ENCODE measurements around the gene ZBTB20.

Gene ZBTB20

DNA sequence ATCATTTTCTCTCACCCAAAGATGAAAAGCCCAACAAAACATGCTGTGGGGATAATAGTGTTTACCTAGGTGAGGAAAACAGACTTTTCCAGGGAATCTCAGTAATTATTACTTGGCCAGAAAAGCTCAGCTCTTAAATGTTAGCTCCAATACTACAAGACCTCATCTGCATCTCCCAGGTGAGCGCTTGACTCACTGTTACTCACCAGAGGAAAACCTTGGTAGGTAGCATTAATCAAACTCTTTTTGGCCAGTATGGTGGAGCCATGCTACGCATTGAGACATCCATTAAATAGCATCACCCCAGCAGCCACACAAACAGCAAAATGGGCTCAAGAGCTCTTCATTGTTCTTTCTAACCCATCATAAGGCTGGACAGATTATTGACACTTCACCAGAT is 754.3 kb downstream of the ZBTB20 start:
- no peak for DNase-seq

DNA sequence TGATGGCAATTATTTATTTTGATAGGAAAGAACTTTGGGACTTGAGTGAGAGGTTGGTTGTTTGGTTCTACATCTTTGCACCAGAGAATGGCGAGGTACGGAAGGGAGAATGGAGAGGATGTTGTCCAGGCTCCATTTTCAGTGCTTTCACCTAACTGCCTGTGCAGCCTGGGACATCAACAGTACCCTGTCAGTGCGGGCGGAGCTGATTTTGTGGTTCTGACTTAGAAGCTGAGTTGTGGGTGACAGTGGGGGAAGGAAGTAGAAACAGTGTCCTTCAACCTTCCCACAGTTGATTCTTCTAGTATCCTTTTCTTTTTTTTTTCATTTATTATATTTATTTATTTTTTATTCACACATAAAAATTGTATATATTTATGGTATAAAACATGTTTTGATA is 757.9 kb downstream of the ZBTB20 start:
- DNase-seq = no peak

DNA sequence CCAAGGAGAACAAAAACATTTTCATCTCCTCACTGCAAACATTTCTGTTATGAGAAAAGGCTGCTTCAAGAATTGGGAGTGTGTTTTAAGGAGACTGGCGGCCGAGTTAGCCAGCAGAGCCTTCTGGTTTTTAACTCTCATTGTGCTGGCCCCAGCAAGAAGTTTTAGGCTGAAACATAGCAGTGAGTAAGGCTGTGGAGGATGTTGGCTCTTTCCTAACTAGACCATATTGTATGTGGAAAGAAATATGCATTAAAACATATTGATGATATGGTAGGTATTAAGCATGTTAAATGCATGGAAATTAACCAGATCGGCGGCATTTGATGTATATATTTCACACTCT is 762.6 kb downstream of the ZBTB20 start:
- DNase-seq = no peak

DNA sequence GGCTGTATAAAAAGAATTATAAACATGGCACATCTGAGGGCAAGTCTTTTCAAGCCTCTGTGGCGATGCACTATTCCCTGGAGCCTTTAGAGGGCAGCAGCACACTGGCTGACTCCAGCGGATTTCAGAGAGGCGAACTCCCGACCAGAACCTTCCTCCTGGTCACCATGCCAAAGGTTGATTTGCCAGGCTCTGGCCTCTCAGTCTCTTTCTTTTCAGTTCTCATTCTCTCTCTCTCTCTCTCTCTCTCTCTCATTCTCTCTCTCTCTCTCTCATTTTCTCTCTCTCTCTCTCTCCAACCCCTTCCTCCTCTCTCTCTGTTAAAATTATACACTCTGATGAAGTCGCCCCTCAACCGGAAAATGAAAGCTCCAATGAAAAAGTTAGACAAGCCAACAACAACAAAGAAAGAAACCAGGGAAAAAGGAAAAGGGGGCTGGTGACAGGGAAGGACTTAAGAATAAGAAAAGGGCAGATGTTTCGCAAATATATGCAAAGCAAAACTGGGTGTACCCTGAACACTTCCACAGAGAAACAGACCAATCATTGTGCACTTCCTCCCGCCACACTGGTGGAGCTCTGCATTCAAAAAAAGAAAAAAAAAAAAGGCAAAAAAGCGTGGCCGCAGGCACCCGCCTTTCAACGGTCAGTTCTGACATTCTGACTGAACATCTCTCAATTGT is 763.1 kb downstream of the ZBTB20 start:
- DNase-seq = peak; percentile 78

DNA sequence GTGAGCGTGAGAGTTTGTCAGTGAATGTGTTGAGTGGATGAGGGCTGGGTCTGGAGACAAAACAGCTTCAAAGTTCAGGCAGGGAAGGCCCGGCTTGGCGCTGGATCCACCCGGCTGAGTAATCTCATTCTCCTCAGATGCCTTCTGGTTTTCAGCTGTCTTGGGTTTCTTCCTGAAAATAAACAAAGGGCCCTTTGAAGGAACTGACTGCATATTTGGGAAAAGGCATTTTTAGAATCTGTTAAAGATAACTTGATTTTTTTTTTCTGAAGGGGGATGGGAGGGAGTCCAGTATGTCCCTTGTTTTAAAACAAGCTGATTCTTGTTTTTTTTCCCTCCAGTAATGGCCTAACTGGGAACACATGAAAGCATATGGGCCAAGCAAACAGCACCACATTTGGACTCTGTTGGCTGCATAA is 766.8 kb downstream of the ZBTB20 start:
- DNase-seq = no peak

DNA sequence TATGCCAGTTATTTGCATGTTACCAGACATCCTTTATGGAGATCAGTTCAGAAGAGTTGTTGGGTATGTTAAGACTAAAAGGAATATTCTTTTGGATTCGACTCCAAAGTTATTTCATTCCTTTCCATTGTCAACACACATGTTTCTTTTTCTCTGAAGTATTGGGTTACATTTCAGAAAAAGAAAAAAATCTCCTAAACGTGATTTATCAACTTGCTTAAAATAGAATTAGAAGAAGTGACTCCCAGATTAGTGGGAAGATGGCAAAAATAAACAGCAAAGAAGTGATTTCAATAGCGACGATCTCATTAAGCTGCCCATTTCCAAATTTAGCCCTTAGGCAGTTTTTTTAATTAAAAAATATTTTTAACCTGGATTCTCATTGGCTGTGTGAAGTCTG is 767.8 kb downstream of the ZBTB20 start:
- DNase-seq = no peak

DNA sequence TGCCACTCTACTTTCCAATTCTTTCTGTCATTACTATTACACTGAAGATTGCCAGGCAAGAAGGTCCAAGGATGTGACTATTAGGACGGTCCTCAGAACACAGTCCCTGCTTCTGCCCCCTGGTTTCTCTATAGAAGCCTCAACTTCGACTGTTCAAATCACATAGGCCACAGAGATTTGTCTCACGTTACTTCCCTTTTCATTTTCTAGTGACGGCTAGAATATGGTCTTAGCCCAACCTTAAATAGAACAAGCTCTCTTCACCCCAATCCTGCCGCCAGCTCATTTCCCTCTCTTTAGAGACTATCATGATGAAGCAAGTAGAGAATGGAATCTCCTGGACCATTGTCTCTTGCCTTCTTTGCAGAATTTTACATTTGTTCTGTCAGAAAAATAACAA is 768.3 kb downstream of the ZBTB20 start:
- DNase-seq = no peak

DNA sequence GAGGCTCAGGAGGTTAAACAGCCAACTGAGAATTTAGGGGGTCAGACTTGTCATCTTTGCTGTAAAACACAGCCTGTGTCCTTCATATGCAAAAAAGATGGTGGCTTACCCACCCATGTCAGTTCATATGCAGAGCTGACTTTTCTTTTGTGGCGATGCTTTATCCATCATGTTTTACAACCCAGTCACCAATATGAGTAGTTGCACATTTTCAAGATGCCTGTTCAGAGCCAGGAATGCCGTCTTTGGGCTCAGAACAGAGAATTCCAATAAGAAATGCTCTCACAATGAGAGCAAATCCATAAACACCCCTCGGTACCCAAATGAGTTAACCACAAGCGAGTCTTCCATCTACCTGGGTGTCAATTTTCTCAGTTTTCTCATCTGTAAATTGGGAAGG is 769.7 kb downstream of the ZBTB20 start:
- no peak for DNase-seq

DNA sequence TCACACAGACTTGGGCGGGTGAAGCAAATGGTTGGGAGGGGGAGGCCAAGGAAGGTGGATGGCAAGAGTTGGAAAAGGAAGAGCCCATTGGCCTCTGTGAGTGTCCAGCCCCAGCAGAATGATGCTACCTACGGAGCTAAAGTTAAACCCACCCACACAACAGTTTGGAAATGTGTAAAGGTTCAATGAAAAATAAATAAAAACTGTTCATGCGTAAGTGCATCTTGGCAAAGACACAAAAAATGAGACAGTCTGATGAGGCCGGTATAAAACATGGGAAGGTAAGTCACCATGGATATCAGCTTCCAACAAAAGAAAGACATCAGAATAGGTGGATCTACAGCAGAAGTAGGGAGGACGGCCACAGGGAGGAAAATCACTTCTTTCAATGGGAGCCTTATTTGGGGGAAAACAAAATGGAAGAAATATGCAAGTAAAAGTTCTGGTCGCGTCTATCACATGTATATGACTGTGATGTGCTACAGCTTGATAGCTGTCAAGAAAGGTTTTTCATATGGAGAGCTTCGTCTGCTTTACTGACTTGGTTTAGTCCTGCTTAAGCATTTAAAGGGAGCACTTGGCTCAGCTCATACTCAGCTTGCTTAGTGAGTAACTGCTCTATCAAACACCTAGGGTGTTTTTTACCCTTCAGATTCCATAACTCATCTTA is 770.4 kb downstream of the ZBTB20 start:
- no peak for DNase-seq

DNA sequence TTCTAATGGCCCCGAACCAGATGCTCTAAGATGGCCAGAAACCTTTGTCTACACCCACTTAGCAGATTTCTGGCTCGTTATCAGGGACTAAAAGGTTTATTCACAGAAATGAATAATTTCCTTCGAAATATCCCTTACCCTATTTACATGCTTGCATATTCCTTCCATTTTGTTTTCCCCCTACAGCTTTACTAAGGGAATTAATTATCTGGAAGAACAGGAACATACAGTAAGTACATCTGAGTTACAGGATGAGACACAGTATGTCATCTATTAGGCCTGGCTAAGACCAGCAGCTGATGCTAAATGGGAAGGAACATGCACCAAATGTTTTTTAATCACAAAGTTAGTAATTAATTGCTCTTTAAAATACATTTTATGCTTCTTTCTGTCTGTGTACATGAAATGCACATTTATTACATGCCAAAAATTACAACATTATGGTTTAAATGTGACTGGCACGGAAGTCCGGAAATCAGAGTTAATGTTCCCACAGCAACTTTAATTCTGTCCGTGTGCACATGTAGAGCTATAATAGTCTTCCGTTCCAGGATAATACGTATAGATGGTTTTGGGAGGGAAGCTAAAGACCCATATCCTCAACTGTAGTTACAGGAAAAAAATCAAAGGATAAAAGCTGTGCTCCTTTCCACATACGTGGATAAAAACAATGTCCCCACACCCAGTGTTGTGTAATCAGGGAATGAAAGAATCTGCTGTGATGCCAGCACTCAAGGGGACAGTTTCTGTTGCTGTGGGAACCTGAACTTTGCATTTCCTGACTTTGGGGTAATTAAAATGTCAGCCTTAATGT is 771.3 kb downstream of the ZBTB20 start:
- no peak for DNase-seq

DNA sequence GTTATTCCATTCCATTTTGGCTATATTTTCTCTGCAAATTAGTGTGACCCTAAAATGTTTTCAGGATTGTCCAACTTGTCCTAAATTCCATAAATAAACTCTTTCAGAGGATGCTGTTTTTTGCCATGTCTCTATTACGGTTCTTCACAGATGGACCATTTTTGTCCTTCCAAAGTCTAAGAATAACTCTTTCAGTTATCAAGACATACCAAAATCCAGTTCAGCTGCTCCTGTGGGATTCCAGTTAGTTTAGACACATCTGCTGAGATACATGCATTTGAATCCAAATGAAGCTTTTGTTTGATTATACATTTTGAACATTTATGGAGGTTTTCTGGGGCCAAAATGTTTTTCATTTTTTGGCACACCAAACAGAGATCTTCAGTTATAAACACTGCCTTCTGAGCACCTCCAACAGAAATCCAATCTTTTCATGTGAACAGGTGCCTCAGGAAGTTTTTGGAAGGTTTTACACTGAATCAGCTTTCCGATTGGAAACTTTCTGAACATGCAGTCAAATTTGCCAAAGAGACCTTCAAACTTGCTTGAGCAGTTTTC is 772.6 kb downstream of the ZBTB20 start:
- no peak for DNase-seq

DNA sequence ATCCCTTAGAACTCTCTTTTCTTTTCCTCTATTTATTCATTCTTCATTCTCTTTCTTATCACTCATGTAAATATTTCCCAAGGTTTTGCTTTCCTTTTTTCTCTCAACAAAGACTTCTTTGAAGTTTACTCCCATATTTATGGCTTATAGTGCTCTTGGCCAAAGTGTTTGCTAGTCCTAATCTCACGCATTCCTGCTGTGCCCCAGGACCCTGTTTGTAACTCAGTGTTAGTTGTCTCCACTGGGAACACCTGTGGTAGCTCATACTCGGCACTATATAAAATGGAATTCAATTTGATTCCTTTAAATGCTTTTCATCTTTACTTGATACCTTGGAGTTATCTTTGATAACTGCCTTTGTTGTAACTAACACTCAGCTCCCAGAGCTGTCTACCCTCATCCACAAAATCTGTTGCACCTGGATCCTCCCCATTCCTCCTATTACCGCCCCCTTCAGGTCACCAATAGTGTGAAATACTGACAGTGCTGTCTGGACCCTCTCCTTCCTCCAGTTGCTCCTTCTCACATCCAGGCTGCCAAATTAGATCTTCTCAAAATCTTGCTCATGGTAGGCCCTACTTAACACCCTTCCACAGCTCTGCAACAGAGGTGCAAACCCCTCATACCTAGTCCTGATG is 776.4 kb downstream of the ZBTB20 start:
- DNase-seq = no peak

DNA sequence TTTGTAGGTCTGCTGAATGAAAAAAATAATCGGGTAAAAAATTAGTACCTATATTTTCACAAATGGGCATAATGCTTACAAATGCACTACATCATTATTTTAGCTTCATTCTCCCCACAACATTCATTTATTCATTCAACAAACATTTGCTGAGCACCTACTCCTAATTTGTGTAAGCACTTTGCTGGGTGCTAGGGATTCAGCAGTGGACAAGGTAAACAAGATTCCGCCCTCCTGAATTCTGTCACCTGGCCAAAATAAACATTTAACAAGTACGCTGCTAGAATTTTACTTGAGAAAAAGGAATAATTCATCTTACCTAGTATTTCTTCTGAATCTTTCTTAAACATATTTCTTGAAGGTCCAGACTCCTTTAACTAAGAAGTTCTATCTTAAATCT is 781.2 kb downstream of the ZBTB20 start:
- DNase-seq = no peak

DNA sequence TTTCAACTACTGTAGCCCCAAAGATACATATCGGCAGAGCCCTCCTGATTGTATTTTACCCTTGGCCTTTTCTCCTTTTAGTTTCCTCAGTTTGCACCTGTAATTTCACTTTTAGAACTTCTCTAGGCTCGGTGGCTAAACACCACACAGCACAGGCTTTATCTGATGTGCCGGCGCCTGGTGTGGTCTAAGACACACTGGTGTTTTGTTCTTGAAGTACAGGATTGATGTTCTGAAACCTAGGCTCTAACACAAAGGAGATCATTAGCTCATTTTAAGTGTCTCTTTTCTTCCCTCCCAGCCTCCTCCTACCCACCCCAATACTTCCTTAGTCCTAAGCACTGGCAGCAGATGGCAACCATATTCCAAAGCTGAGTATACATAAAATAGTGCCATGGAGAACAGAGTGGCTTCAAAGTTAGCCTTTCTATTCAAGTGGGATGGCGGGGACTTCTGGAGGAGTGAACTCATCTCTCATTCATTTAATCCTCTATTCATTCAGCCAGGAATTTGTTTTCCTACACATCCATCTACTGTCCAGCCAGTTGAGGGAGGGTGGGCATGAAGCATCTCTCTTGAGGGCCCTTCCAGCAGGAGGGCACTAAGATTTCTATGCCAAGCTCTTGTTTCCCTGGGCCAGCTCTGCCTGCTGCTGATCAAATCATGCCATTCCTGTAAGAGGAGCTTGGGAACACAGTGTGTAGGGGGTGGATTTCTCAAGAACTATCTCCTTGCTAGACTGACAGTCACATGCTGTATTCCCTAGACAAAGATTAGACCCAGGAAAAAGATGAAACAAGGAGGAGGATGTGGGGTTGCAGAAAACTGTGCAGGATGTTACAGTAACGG is 782.1 kb downstream of the ZBTB20 start:
- no peak for DNase-seq

DNA sequence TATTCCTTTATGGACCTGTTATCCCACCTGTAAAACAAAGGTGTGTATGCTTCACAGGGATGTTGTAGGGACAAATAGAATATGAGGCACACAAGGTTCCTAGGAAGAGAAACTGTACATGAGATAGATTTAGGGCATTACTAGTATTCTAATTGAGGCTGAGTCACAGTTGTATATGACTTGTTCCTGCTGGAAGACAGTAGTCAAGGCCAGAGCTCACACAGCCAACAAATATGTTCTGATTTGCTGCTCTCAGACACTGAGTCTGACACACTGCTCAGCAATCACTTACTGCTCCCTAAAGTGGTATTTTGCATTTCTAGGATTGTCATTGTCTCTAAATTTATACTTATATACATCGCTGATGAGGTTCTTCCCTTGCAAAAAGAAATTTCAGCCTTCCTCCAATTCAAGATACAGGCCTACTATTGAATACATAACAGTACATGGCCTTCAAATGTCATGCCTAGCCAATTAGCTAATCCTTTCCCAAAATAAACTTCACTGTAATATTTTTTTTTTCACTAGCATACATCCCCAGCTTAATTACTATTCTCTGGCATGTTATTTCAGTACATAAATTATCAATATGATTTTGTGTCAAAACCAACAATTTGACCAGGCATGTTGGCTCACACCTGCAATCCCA is 783.4 kb downstream of the ZBTB20 start:
- DNase-seq = no peak

DNA sequence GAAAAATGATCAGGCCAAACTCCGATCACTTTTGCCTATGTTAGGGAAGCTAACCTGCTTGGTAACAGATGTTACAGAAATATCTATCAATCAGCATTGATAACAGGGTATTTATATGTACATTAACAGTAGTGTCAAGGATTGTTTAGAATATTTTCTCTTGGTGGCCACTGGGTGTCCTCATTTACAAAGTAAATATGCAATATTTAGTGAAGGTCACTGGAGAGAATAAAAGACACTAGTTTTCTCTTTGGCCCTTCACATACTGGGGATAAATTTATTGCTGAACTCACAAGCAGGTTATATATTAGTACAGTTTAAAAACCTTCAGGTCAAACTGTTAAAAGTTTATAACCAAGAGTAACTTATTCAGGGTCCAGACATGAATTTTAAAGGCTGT is 784.3 kb downstream of the ZBTB20 start:
- peak; percentile 45 for DNase-seq

DNA sequence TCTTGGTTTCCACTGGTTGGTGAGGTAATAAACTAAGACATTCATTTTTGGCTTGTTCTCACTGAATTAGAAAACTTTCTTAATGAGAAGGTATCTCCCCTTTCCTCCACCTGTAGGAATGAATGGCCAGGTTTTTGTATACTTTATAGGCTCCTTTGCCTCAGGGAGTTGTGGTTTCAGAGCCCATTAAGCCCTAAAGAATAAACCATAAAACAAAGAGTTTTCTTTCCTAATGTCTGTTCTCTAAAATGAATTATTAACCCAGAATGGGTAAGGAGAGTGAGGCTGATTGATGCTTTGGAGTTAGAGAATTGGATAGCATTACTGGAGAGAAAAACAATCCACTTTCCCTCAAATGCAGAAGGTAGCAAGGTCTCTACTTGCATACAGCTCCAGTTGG is 785.7 kb downstream of the ZBTB20 start:
- no peak for DNase-seq

DNA sequence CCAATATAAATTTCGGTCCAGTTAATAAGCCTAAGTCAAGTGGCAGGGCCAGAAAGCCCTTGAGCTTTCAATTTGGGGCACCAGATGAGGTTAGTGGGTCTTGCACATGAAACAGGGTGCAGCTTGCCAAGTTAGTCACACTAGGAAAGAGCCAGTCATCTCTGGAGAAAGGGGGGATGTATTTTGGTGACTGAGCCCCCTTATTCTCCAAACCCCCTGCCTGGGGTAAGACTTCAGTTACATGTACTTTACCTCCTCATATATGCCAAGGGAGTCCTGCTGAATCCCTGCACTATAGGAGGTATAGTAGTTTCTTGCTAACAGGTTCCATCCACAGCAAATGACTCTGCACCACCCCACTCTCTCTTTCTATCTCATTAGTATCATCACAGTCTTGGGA is 790.6 kb downstream of the ZBTB20 start:
- DNase-seq = no peak

DNA sequence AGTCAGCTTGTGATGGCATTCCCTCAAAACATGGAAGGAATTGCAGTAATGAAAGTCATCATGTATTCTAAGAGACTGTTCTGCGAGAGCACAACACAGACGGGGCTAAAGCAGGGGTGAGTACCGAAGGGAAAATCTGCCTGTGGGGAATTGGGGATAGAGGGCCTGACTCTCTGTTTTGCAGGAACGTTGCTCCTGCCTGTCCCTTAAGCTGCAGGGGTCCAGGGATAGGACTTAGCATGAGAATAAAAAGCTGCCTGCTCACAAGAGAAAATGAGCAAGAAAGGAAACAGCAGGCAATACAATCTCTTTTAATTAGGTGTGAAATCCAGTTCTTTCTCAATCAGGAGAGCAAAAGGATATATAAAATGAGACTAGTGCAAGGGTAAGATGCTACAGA is 791.0 kb downstream of the ZBTB20 start:
- DNase-seq = no peak

DNA sequence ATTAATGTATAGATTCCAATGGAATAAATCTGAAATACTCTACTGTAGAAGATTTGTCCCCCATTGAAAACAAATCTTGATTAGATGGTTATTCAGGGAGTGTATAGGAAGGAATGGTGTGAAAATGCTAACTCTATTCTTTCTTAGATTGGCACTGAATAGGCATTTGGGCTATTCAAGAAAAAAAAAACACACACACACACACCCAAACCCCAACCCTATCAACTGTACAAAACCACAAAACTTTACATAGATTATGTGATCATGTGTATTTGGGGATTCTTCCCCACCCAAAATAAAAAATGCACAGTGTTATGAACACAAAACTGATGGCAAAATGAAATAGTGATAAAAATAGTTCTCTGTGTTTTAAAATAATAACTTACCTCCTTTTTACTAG is 791.4 kb downstream of the ZBTB20 start:
- DNase-seq = no peak

DNA sequence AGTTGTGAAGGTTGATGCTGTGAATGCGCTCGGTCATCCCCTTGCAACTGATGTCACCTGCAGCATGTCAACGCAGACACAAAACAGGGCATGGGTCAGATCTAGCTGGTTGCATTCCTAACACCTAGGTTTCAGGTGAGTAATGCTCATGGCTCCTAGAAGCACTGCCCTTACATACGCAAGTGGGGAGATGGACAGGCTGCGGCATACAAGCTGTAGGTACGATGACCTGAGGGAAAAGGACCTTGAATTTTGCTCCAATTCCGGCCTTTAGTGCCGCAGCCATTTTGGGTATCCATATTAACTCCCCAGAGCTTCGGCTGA is 795.3 kb downstream of the ZBTB20 start:
- DNase-seq = no peak
